CD4-positive, alpha-beta T cell treated with Interleukin-6 at 100 ng/mL for 8 hours (primary cell): ENCODE data around the gene TMEM273.

Source experiments
- DNase-seq: peaks from one replicate; pipeline ENCODE4 v3.0.0-alpha.2; 2020; ENCODE audit warnings: mixed read lengths, low spot score

Gene TMEM273

DNA sequence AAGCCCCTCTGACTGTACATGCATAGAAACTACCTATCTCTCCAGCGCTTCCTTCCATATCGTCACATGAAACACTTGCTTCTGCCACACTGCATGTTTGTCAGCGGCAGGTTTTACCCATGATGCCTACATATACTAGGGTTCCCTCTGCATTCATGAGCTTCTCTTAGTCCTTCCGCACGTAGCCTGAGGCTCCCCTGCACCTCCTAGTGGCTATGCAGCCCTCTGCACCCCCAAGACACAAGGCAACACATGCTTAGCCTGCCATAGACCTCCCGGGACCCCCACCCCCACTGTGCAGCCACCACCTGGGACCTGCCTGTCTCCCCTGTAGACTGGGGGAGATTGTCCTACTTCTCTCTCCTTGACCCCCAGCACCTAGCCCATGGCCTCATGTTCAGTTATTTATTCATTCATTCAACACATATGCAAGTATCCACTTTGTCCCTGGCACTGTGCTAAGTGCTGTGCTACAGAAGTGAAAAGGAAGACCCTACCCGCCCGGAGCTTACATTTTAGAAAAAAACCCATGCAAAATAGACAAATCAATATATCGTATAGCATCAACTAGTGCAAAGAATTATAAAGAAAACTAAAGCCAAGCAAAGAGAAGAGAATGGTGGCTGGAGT is 23.5 kb downstream of the TMEM273 start:
- DNase-seq: peak; percentile 29

DNA sequence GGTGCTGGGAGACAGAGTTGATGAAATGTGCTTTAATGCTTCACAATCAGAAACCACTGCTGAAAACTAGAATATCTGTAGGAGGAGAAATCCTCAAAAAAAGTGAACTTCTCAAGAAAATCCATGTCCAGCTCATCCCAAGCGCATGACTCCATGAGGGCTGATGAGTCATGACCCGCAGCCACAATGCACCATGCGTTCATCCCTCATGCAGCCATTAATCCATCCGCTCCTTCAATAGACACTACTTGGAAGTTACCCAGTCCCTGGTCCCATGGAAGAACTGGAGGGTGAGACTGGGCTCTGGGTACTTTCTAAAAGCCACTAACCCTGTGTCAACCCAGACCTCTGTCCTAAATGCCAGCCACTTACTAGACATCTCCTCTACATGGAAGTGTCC is 24.4 kb downstream of the TMEM273 start:
- DNase-seq: no peak

DNA sequence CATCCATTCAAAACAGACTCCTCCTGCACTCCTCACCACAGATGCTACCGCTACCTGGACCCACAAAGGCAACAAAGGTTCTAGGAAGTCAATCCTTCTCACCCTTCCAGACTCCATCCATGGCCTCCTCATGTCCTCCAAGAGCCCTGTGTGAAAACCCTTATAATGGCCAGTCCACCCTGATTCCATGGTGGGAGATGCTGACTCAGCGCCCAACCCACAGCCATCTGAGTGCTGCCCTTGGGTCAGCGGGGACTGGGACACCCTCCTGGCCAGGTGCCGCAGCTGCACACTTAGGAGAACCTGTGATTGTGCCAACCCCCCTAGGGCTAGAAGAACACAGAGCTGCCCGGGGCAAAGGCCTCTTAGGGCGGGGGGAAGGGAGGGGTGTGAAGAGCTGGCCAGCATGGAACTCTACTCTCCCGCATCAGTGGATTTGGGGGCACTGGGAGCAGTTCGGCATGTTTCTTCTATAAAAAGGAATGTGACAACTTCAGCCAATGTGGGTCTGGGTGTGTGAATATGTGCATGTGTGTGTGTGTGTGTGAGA is 25.4 kb downstream of the TMEM273 start:
- DNase-seq: no peak

DNA sequence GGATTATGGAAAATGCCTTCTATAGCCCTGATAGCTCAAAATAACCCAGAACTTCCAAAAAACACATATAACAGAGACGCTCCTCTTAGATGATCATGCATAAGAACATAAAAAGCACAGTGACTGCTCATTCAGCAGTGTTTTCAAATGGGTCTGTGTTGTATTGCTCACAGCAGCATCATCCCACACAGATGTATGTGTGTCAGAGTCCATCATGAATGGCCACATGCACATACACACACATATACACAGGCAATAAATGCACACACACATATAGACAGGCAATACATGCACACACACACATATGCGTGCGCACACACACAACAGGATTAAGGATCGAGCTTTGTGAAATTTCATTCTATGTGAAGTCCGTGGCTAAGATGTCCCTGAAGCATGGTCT is 26.1 kb downstream of the TMEM273 start:
- DNase-seq: no peak

DNA sequence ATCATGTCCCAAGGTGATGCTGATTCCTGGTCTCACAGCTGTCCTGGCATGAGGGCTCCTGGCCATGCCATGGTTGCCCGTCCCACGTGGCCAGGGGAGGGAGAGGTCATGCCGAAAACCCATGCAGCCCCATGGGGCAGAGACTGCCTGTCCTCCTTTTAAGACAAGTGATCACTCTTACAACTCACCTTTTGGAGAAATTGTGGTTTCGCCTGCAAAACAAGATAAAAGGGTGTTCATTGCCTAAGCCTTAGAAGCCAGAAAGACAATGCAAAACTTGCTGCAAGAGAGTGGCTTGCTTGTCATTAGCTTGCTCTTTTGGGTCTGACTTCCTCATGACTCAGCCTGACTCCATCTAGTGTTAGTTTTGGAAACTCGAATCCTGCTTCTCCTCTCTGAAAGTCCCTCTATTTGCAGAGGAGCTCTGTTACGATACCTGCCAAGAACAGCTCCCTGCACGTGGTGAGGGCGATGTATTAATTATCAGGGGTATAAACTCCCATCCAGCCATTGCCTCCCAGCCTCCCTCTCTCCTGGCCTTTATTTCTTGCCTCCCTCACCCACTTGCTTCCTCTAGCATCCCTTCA is 26.7 kb downstream of the TMEM273 start:
- no peak for DNase-seq

DNA sequence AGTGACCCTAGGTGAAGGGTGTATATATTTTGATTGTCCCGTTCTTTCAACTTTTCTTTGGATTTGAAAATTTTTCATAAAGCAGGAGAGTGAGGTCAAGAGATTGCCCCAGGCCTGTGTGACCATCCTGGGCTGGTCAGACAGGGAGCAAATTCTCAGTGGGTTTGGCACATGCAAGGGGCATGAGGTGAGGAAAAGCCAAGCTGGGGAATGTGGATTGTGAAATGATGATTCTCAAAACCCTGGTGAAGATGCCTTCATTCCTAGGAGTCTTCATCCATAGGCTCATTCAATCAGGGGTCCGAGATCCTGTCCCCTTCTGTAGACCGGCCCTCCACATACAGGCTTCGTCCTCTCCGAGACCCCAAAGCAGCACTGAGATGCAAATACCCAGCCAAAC is 27.4 kb downstream of the TMEM273 start:
- no peak for DNase-seq

DNA sequence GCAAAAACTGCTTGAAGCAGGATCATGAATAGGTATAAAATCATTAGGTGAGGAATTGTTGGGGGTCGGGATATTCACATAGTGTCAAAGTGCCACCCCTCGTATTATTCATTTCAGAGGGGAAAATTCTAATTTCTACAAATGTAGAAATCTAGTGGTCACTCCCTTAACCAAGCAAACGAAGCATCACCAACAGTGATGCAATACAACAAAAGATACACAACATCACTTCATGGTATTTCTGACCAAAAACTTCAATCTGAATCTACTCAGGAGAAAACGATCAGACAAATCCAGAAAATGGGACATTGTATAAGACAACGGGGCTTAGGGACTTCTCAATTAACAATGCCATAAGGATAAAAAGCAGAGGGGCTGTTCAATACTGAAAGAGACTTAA is 28.1 kb downstream of the TMEM273 start:
- DNase-seq: no peak

DNA sequence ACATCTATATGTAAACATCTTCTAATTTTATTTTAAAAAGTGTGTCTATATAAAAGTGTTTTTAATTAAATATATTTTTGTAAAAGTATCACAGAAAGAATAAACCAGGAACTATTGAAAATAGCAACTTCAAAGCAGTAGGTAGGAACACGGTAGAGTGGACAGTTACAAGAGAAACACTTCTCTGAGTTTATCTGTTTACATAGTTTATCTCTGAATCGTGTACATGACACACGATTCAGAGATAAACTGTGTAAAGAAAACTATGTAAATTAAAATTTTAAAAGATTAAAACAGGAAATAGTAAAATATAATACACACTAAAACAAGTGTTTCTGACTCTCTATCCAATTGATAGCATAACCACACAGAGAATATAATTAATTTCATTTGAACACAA is 29.3 kb downstream of the TMEM273 start:
- no peak for DNase-seq

DNA sequence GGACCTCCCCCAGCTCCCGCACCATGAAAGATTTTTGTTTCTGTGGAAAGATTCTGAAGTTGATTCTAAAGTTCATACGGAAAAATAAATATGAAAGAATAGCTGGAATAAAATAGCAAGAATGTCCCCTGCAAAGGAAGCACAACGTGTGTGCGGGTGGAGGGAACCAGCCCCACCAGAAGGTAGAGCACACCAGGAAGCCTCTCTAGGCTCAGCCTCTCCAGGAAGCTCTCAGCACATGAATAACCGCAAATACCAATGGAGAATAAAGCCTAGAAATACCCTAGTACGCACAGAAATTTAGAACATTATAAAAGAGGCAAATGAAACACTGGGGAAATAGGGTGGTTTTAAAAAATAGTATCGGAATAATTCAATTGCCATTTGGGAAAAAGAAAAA is 29.8 kb downstream of the TMEM273 start:
- DNase-seq: no peak

DNA sequence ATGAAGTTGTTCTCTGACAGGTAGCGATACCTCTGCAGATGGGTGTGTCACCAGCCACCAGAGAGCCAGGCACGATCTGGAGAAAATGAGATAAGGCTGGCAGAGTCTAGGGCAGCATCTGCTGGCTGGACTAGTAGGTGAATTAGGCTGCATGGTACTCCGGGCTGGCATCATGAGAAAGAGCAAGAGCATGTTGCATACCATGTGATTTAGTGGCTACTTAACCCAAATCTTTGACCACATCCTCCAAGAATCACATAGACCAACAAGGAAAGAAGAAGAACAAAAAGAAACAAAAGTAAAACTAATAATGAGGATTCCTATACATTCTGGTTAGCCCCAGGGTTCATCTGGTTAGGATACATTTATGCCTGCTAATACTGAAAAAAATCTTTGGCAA is 31.0 kb downstream of the TMEM273 start:
- DNase-seq: no peak

DNA sequence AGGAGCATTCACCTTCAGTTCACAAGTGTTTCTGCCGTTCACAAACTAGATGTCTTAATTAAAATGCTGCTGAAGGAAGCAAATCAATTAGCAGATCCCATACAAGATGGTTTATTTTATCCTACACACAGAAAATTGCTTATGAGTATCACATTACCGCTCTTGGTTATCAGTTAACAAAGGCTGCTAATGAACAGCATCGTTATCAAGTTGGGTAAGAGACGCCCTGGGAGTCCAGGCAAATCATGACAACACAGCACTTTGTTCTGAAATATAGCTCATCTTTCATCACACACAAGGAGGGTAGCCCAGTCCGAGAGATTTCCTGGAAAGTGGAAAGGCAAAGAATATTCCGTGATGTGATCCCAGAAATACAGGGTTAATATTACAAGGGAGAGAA is 33.5 kb downstream of the TMEM273 start:
- DNase-seq: no peak

DNA sequence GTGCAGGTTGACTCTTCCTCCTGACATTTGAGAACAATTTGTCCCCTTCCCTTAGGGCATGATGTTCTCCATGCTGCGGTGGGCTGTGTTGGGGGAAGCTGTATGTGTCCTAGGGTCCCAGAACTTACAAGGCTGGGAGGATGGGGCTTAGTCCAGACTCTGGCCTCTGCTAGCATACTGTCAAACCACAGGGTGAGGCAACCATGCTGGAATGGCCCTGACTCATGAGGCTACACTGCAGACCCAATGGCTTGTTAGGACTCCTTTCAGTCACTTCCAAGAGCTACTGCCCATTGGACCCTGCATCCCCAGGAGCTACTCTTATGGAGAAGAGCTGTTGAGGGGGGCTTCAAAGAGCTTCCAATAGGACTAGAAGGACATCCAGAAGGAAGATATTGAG is 34.2 kb downstream of the TMEM273 start:
- no peak for DNase-seq

DNA sequence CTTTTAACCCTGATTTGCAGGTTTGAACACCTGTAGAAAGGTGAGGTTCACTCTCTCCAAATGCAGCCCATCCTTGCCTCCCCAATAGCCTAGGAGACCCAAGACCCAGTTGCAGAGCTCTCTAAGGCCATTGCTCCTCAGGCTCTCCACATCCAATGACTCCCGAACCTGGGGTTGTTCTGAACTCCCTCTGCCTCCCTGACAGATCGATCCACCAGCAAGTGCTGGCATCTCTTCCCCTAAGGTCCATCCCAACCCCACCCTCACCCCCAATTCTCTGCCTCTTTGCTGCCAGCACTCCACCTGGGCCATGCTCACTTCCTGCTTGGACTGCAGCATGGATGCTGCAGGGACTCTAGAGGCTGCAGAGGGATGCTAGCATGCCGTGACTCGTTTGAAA is 35.1 kb downstream of the TMEM273 start:
- DNase-seq: no peak

DNA sequence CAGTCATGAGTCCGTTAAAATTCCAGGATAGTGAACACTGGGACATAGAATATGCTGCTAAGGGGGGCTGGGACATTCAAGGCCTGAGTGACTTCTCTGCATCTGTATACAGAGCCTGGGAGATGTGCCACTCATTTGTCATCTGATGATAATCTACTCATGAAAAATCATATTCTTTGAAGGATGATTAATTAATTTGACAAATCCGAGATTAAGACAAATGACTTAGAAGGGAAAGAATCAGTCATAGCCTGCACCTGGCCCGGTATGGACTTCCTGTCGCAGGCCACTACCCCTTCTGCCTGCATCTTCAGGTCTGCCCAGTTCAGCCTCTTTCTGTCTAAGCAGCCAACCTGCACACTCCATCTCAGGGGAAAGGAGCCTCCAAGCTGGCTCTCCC is 35.5 kb downstream of the TMEM273 start:
- no peak for DNase-seq

DNA sequence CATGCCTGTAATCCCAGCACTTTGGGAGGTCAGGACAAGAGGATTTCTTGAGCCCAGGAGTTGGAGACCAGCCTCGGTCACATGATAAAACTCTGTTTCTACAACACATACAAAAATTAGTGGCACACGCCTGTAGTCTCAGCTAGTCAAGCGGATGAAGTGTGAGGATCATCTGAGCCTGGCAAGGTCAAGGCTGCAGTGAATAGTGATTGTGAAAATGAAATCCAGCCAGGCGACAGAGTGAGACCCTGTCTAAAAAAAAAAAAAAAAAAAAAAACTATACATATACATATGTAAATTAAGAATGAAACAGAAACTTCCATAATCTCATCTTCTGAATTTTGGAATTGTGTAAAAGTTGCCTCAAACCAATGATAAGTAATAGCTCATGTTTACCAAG is 36.2 kb downstream of the TMEM273 start:
- no peak for DNase-seq

DNA sequence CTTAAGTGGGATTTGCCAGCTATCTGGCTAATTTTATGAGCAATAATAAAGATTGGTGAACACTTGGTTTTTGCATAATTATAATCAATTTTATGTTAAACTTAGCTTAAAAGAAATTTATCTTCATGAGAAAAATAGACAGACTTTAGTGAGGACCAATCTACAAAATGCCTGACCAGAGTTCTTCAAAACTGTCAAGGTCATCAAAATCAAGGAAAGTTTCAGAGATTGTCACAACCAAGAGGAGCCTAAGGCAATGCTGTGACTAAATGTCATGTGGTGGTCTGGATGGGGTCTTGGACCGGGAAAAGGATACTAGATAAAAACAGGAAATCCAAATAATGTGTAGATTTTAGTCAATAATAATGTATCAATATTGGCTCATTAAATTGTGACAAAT is 36.7 kb downstream of the TMEM273 start:
- DNase-seq: no peak

DNA sequence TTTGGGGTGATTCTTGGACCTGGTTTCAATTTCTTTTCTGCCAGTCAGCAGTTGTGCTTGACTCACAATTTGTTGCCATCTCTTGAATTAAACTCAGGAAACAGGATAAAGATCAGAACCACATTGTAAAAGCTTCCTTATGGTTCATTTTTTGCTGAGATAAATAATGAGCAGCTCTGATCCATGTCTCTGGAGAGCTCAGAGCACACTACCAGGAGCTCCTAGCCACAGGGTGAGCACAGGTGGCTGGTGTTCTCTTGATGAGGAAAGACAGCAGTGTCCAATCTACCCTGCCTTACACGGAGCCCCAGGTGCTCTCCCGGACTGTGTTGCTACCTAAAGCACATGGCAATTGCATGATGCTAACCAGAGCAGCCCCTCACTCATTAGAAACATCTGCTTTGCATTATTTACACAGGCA is 37.2 kb downstream of the TMEM273 start:
- no peak for DNase-seq

DNA sequence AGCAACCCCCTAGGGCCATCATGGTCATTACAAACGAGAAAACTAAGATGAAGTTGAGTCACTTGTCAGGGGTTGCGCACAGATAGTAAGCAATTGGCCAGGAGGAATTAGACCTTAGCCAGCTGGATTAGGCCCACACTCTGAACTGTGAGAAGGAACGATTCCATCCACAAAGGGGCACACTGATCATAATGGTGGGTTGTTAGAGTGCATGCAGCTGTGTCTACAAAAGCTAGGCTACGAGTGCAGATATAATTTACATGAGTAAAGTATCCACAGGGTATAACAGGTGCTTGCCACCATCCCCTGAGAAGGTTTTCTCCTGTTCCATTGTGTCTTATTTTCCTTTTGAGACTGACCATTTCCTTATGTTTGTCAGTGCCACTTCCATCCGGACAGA is 37.8 kb downstream of the TMEM273 start:
- no peak for DNase-seq

DNA sequence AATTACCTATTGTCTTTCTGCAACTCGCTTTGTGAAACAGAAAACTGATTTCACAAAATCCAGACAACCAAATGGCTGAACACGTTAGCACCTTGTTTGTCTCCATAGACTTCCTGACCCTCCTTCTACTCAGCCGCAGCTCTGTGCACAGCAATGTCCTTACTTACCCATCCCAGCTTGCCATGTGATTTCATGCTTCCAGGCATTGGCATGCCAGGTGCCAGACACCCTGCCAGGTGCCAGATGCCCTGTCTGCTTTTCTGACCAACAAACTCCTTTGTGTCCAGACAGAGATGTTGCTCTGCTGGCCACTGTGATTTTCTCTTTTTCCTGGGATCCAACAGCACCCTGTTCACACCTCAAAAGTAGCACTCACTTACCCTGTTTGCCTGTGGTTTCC is 38.3 kb downstream of the TMEM273 start:
- no peak for DNase-seq

DNA sequence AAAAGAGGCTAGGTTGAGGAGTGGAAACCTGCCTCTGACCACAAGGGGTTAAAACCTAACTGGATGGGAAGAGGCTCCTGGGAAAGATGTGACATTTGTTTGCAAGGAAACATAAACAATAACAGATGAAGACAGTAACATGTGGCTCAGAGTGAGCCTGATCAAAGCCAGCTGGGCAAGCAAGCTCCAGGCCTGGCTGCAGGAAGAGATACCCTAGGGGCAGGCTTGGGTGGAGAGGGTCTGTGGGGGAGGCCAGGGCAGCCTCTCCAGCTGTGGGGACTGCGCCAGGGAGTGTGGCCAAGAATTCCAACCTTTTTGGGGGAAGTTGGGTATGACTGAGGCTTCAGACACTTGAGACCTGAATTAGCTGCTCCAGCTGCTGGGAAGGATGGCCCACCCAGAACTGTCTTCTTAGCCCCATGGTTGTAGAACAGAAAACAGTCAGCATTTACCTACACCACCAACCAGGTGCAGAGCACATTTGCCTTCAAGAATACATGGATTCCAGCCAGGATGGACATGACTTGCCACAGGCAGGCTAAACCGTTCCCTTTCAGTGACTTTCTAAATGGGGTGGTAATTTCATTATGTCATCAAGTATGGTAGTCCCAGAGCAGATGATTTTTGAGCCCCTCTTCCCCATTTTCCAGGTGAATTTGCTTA is 44.0 kb downstream of the TMEM273 start:
- no peak for DNase-seq

DNA sequence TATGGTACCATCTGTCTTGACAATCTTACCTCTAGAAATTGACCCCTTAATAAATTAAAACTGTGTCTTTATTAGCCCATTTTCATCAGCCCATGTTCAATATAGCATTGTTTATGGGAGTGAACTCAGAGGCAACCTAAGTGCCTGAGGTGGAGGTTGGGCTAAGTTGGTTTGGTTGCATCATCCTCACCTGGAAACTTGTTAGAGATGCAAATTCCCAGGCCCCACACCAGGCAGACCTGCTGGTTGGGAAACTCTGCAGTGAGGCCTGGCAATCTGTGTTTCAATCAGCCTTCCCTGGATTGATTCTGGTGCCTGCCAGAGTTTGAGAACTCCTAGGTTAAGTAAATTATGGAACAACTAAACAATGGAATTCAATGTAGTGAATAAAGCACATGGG is 44.9 kb downstream of the TMEM273 start:
- no peak for DNase-seq

DNA sequence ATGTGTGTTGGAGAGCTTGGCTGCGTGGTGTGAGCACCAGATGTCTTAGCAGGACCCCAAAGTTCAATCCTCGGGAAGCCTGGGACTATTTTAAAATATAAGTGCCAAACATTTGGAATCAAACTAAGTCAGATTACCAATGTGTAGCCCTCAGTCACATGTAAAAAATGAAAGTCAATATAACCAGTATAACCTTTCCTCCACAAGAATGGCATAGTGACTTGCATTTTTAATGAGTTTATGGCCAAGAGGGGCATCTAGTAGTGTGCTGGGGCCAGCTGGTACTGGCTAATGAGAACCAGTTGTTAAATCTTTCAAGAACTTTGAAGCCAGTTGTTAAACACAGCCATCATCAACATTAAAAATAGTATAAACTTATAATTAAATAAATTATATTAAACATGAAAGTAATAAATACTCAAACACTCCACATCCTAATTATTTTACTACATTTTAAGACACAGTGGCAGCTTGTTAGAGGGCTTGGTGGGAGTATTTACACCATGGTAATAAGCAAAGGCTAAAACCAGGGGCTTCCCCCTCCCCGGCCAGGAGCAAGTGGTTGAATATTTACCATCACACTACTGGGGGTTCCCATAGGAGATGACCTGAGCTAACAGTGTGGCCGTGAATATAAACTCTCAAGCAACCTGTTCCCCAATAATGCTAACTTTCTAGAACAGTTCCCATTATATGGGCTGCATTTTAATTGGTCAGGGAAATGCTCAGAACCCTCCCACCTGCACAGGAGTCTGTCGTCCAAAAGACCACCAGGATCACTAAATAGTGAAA is 46.5 kb downstream of the TMEM273 start:
- DNase-seq: no peak
